Raji (cell line): ENCODE data around the gene TSPAN9.
A peak's percentile ranks its signal among the peaks of the same experiment; 100 is the strongest.

Experiments
- POLR2A ChIP-seq: IDR thresholded peaks from 2 replicates; pipeline ENCODE4 v1.6.1; 2011; ENCODE audit warnings: low read depth, low read length, control low read depth; ENCODE audit not compliant: insufficient read depth

Gene TSPAN9

GRCh38 chr12:3040026-3040656 is 37.0 kb upstream of the TSPAN9 start:
- no peak for TF ChIP-seq POLR2A

DNA sequence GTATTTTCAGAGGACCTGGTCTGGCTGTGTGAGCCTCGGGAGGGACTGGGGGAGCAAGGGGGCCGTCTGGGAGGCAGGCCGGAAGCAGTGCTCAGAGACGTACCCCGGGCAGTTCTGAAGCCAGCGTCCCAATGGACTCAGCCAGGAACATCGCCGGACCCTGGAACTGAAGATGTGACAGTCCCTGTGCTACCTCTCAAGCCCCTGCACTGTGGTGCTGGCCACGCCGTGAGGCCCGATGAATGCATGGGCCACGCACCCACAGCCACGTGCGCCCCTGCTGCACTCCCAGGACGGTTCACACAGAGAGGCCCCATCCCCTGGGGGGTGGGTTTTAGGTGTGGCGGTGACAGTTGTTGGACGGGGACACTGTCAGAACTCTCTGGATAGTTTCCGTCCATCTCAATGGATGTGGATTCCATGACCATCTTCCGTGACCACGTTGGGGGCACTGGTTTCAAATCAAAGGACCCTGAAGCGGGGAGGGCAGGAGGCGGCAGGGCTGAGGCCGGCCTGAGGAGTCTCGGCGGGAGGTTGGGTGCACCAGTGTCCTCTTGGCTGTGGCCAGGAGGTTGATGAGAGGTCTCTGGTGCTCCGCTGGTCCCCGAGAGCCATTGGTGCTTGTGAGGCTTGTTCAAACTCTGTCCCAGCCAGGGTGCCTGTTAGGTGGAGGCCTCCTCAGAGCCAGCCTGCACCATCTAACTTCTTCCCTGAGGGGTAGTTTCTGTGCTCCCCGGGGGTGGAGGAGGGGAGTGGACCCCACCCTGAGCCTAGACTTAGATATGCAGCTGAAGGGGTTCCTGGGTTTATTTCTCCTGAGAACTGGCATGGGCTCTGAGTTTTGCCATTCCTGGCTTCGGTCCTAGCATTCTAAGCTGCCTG is 36.3 kb upstream of the TSPAN9 start:
- TF ChIP-seq POLR2A = no peak

DNA sequence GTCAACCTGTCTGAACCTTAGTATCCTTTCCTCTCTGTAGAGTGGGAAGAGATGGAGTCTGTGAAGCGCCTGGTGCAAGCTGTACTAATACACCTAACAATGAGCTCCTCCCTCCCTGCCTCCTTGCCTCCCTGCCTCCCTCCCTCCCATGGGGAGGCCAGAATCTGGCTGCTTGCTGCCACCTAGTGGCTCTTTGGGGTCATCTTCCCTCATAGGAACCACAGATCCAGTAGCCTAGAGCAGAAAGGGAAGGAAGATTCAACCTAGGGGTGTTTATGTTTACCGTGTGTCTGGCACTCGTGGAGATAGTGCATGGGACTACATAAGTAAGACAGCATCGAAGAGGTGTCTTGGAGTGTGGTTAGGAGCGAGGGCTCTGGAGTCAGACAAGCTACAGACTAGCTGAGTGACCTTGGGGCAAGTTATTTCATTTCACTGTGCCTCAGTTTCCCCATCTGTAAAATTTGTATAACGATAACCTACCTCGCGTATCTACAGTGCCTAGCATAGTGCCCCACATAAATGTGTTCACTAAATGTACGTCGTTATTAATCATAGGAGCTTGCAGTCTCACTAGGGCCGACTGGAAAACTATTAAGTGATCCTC is 35.5 kb upstream of the TSPAN9 start:
- no peak for TF ChIP-seq POLR2A

DNA sequence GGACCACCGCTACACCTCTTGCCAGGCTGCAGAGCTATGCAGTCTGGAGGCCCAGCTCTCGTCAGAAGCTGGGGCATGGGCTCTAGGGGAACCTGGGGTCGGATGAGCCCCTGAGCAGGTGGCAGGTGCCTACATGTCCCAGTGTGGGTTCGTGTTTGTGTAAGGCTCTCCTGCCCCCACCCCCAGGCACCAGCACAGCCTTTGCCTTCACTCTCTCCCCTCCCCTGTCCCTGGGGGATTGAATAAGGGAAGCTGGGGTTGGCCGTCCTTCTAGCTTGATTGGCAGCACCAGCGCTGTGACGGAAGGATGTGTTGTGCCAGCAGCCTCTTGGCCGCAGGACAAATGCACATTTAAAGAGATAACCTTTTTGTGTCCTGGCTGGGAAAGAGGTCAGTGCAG is 34.8 kb upstream of the TSPAN9 start:
- 0 out of 2 replicates have a peak, but pooled peaks have one; percentile 16 for TF ChIP-seq POLR2A

GRCh38 chr12:3042826-3043225 is 34.4 kb upstream of the TSPAN9 start:
- no peak for TF ChIP-seq POLR2A

GRCh38 chr12:3043406-3043805 is 33.8 kb upstream of the TSPAN9 start:
- TF ChIP-seq POLR2A = no peak

- no peak for TF ChIP-seq POLR2A
Observed at GRCh38 chr12:3044141-3044630, 33.0 kb upstream of the TSPAN9 start.

DNA sequence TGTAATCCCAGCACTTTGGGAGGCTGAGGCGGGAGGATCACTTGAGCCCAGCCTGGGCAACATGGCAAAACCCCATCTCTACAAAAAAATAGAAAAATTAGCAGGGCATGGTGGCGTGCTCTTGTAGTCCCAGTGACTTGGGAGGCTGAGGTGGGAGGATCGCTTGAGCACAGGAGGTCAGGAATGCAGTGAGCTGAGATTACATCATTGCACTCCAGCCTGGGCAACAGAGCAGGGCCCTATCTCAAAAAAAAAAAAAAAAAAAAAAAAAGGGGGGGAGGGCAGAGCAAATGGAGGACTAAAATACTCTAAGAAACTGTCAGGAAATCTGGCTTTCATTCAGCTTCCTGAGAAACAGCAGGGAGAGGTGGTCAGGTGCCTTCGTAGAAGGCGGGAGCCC is 31.7 kb upstream of the TSPAN9 start:
- no peak for TF ChIP-seq POLR2A

GRCh38 chr12:3045989-3046388 is 31.2 kb upstream of the TSPAN9 start:
- TF ChIP-seq POLR2A = no peak

DNA sequence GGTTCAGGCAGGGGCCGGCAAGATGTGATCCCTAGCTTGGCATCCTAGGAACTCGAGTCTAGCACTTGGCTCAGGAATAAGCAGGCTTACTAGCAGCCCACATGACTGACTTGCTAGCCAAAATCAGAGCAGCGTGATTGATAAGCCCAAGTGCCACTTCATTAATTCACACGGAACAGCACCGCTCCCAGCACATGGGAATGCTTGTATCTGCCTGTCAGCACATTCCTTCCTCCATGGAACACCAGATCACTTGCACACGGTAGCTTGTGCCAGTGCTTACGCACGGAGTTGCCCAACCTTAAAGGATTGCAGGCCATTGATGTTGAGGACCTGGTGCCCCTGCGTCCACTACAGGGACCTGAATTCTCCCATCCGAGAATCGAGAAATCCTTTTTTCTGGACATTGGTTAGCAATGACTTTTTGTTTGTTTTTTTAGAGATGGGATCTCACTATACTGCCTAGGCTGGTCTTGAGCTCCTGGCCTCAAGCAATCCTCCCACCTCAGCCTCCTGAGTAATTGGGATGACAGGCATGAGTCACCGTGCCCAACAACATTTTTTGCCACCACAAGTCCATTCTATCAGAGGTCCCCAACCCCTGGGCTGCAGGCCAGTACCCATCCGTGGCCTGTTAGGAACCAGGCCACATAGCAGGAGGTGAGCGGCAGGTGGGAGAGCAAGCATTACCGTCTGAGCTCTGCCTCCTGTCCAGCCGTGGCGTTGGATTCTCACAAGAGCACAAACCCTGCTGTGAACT is 30.6 kb upstream of the TSPAN9 start:
- TF ChIP-seq POLR2A = no peak

- no peak for TF ChIP-seq POLR2A
Observed at GRCh38 chr12:3047961-3048360, 29.2 kb upstream of the TSPAN9 start.

DNA sequence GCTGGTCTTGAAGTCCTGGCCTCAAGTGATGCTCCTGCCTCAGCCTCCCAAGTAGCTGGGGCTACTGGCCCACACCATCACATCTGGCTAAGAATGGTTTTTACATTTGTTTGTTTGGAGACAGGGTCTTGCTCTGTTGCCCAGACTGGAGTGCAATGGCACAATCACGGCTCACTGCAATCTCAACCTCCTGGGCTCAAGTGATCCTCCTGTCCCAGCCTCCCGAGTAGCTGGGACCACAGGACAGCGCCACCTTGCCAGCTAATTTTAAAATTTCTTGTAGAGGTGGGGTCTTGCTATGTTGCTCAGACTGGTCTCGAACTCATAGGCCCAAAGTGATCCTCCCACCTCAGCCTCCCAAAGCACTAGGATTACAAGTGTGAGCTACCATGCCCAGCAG is 28.6 kb upstream of the TSPAN9 start:
- no peak for TF ChIP-seq POLR2A

- TF ChIP-seq POLR2A = no peak
Observed at GRCh38 chr12:3049176-3049575, 28.0 kb upstream of the TSPAN9 start.

GRCh38 chr12:3049611-3050249 is 27.4 kb upstream of the TSPAN9 start:
- no peak for TF ChIP-seq POLR2A

DNA sequence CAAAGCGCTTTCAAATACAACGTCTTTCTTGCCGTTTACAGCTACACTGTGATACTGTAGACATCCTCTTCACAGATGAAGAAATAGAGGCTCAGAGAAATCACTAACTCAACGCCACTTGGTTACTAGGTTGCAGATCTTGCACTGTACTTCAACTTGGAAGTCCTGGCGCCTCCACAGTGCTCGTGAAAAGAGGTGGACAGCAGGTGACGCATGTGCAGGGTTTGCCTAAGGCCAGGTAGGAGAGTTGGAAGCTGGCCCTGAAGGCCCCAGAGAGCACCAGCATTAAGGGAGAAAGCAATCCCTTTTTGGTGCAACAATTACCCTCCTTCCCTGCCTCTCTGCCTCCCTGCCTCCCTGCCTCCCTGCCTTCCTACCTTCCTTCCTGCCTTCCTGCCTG is 22.8 kb upstream of the TSPAN9 start:
- TF ChIP-seq POLR2A = no peak
